ENCODE measurements around the gene SMCO4.
"Not testable (repeated sequence)": the region's sequence is repeated elsewhere in the genome, so short reads cannot be mapped to it uniquely, and the experiment has no call there.

The SMCO4 gene, protein sequence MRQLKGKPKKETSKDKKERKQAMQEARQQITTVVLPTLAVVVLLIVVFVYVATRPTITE

DNA sequence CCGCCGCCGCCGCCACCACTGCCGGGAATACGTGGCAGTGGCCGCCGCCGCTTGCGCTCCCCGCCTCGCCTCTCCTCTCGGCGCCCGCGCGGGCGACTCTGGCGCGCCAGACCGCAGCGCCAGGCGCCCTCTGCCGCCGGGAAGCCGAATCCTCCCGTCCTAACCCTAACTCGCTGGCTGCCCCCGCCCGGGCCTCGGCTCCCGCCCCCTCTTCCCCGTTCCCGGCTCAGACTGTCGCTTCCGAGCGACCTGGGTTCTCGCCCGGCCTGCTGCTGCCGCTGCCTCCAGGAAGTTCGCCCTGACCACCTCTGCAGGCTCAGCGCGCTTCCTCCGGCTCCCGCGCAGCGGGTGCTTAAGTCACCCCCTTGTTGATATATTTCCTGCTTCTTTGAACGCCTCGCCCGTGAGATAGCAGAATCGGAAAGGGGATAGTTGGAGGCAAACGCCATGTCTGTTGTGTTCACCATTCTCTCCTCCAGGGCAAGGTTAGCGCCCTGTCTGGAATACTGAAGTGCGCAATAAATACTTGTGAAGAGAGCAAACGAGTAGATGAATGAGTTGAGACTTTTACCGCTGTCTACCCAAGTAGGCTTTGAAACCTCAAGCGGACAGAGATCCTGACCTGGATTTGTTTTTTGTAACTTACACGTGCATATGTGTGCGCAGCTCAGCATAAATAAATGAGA, at the start of gene SMCO4:
SMCO4 (minus strand) TSS at position 100 of the 686 bp plus-strand sequence. CDS start 64,202 bp downstream, outside the sequence.
- in situ Hi-C loops (cut with MboI; ENCODE audit: low sequenced_read_pairs): no loop called here

DNA sequence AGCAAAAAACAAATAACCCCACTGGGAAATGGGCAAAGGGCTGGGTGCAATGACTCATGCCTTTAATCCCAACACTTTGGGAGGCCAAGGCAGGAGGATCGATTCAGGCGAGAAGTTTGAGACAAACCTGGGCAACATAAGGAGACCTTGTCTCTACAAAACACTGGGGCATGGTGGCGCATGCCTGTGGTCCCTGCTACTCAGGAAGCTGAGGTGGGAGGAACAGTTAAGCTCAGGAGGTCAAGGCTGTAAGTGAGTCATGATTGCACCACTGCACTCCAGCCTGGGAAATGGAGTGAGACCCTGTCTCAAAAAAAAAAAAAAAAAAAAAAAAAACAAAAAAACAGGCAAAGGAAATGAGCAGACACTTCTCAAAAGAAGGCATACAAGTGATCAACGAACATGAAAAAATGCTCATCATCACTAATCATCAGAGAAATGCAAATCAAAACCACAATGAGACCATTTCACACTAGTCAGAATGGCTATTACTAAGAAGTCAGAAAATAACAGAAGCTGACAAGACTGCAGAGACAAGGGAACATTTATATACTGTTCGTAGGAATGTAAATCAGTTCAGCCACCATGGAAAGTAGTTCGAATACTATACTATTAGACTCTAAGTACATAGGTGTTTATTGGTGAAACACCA, 48.2 kb upstream of the SMCO4 start:
- in situ Hi-C loops (cut with MboI; ENCODE audit: low sequenced_read_pairs): no loop called here

DNA sequence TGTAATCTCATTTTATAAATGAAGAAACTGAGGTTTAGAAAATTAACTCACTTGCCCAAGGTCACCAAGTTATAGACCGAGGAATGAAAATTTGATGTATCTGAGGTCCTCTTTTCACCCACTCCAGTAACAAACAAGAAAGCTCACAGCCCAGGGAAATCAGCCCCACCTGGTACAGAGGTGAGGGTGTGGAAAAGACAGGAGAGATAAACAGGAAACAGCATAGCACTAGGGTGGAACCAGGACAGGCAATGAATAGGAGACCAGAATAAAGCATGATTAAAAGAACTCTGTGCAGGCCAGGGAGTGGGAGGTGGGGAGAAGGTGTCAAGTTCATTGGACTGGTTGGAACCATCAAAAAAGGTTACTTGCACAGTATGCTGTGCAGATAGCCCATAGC, 46.2 kb upstream of the SMCO4 start:
- in situ Hi-C loops (cut with MboI; ENCODE audit: low sequenced_read_pairs): no loop called here

DNA sequence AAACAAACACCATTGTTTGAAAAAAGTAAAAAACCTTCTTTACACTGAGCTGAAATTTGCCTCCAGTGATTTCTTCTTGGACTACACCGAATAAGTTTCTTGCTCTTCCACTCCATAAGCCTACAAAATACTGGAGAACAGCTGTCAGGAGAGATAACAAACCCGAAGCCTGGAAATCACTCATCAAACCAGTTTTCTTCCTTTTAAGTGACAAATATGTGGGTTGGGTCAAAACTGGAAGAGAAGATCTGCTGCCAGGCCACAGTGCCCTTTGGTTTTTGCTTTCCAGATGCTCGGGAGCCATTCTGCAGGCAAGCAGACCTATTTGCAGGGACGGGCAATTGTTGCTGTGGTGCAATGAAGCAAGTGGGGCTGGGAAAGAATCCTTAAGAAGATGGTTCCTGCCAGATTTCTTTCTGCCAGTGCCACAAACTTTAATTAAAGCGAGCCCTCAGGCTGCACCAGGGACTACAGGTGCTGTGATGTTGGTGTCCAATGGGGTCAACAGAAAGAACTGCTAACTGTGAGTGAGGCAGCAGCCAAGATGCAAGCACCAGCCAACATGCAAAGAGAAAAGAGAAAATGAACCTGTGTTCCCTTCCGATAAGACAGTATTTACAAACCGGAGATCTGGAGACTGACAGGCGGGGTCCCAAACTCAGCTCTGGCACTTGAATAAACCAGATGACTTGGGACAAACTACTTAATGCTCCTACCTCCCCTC, 44.8 kb upstream of the SMCO4 start:
- in situ Hi-C loops (cut with MboI; ENCODE audit: low sequenced_read_pairs): no loop called here

DNA sequence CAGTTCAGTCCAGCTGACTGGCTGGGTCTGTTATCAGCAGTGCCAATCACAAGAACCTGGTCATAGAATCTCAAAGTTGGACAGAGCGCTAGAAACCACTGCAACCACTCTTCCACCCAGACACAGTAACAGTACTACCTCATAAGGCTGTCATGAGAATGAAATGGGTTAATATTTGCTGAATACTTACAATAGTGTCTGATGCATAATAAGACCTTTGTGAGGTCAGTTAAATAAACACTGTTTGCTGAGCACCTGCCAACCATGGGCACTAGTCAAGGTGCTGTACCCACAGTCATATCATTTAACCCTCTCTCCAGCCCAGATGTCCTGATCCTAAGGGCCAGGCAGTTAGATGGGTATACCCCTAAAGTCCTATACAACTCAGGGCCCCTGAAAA, 44.2 kb upstream of the SMCO4 start:
- in situ Hi-C loops (cut with MboI; ENCODE audit: low sequenced_read_pairs): not testable (repeated sequence)

DNA sequence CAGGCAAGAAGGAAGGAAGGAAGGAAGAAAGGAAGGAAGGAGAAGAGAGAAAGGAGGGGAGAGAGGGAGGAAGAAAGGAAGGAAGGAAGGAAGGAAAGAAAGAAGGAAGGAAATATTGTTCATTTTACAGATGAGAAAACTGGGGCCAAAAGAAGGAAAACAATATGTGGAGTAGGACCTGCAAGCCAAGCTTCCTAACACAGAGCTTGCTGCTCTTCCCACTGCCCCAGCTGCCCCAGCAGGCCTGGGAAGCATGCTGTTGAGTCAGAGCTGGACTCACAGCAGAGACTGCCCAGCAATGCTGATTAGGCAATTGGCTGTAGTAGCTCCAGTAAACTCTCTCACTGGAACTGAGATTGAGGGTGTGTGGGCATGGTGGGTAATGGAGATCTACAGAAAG, 42.6 kb upstream of the SMCO4 start:
- in situ Hi-C loops (cut with MboI; ENCODE audit: low sequenced_read_pairs): no loop called here

DNA sequence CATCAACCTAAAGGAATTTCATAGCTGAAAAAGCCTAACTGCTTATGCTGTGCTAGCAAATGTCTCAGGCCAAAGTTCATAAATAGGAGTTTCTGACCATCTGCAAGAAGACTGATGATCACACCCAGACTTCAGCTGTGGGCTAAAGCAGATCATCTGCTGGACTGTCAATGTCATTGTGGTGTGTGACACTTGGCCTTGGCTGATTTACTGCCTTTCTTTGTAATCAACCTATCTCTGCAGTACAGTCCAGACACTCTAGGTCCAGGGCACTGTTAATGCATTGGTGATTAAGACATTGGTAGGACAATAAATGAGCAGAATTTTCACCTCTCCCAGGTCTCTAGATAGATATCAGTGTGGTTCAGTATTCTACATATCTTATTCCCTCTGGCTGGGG, 40.3 kb upstream of the SMCO4 start:
- in situ Hi-C loops (cut with MboI; ENCODE audit: low sequenced_read_pairs): no loop called here

DNA sequence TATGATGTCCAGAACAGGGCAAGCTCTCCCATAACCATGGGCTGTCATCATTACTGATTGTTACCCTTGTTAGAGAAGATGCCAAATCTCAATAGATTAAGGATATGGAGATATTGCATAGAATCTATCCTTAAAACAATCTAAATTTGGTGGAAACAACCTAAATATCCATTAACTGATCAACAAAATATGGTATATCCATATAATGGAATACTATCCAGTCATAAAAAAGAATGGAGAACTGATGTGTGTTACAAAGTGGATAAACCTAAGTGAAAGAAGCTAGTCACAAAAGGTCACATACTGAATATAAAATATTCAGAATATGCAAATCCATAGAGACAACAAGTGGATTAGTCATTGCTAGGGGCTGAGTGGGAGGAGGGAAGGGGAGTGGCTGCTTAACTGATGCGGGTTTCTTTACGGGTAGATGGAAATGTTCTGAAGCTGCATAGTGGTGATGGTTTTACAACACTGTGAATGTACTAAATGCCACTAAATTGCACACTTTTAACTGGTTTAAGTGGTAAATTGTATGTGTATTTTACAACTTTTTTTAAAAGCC, 36.1 kb upstream of the SMCO4 start:
- in situ Hi-C loops (cut with MboI; ENCODE audit: low sequenced_read_pairs): no loop called here

DNA sequence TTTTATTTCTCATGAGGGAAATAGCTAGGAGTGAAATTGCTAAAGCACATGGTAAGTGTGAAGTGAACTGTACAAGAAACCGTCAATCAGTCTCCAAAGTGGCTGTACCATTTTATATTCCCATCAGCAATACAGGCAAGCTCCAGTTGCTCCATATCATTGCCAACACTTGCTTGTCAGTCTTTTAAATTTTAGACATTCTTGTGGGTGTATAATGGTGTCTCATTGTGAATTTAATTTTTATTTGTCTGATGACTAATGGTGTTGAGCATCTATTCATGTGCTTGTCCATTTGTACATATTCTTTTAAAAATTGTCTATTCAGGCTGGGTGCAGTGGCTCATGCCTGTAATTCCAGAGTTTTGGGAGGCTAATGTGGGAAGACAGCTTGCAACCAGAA, 34.1 kb upstream of the SMCO4 start:
- in situ Hi-C loops (cut with MboI; ENCODE audit: low sequenced_read_pairs): no loop called here

DNA sequence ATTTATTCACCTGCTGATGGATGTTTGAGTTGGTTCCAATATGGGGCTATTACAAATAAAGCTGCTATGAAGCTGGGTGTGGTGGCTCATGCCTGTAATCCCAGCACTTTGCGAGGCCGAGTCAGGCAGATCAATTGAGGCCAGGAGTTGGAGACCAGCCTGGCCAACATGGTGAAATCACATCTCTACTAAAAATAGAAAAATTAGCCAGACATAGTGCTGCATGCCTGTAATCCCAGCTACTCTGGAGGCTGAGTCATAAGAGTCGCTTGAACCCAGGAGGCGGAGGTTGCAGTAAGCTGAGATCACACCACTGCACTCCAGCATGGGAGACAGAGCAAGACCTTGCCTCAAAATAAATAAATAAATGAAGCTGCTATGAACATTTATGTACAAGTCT, 33.7 kb upstream of the SMCO4 start:
- in situ Hi-C loops (cut with MboI; ENCODE audit: low sequenced_read_pairs): not testable (repeated sequence)

DNA sequence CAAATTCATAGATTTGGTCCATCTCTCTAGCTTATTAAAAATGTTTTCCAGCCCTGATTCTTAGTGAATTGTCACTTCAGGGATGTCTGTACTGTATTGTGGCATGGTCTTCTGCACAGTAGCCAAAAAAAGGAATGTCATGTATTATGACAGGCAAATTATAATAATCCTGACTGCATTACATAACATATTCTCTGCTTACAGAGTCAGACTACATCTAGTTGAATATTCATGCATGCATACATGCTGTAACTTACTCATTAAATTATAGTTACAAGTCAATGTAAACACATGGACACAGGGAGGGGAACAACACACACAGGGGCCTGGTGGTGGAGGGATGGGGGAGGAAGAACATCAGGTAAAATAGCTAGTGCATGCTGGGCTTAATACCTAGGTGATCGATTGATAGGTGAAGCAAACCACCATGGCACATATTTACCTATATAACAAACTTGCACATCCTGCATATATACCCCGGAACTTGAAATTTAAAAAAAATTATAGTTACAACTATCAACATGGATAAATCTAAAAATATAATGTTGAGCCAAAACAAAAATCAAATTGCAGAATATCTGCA, 31.5 kb upstream of the SMCO4 start:
- in situ Hi-C loops (cut with MboI; ENCODE audit: low sequenced_read_pairs): no loop called here

DNA sequence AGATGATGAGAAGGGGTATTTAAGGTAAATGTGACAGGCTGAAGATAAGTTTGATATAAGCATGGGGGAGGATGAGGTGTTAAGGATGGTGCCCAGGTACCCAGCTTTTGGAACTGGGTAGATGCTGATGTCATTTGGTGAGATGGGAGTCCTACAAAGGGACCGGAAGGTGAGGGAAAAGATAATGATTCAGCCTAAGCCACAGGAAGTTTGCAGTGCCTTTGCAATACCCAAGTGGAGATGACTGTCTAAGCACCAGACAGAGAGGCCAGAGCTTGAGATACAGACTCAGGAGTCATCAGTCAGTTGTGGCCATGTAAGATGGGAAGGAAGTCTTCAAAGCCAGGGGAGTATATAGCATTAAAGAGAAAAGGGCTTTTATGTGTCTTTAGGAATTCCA, 30.0 kb upstream of the SMCO4 start:
- in situ Hi-C loops (cut with MboI; ENCODE audit: low sequenced_read_pairs): no loop called here

DNA sequence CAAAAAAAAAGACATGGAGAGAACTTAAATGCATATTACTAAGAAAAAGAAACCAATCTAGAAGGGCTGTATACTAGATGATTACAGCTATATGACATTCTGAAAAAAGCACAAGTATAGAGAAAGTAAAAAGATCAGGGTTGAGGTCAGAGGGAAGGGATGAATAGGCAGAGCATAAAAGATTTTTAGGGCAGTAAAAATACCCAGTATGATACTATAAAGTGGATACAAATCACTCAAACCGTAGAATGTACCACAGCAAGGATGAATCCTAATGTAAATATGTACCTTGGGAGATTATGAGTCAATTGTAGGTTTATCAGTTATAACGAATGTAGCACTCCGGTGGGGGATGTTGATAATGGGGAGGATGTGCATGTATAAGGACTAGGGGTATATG, 29.4 kb upstream of the SMCO4 start:
- in situ Hi-C loops (cut with MboI; ENCODE audit: low sequenced_read_pairs): no loop called here

DNA sequence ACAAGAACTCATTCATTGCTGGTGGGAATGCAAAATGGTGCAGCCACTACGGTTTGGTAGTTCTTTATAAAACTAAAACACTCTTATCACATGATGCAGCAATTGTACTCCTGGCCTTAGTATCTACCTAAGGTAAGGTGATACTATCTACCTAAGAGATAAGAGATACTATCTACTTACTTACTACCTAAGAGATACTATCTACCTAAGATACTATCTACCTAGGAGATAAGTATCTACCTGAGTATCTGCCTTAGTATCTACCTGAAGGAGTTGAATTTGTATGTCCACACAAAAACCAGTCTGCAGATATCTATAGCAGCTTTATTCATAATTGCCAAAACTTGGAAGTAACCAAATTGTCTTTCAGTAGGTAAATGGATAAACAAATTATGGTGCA, 29.0 kb upstream of the SMCO4 start:
- in situ Hi-C loops (cut with MboI; ENCODE audit: low sequenced_read_pairs): no loop called here

DNA sequence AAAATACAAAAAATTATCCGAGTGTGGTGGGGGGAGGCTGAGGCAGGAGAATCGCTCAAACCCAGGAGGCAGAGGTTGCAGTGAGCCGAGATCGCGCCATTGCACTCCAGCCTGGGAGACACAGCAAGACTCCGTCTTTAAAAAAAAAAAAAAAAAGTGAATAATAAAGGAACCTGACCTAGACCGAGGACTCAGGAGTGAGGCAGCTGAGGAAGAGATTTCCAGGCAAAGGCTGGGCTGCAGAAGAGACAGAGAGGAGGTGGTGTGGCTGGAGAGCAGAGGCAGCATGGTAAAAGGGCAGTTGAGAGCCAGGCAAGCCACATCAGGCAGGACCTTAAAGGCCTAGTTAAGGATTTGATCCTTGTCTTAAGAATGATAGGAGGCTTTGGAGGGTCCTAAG, 28.4 kb upstream of the SMCO4 start:
- in situ Hi-C loops (cut with MboI; ENCODE audit: low sequenced_read_pairs): no loop called here

DNA sequence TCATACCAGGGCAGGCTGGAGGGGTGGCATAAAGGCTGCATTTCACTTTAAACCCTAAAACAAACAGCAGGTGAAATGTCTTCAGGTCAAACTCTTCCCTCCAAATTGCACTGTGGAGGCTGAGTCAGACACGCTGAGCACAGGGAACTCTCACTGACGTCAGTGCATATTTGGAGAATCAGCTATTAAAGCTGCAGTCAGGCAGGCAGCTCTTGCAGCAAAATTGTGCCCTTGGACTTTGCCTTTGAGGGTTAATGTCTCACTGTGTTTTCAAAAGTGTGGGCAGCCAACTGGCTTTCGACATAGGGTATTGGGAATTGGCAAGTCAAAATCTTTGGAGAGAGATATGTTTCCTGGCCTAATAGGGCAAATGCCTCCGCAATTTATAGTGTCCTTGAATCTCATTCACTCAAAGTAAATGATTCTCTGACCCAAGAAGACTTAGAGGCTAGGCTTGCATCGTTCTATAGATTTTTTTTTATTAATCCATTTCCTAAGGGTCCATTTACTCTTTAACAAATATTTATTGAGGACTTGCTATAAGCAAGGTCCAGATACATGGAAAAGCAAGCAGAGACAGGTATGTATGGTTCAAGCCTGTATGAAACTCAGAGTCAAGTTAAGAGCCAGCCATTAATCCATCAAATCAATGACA, 27.7 kb upstream of the SMCO4 start:
- in situ Hi-C loops (cut with MboI; ENCODE audit: low sequenced_read_pairs): no loop called here

DNA sequence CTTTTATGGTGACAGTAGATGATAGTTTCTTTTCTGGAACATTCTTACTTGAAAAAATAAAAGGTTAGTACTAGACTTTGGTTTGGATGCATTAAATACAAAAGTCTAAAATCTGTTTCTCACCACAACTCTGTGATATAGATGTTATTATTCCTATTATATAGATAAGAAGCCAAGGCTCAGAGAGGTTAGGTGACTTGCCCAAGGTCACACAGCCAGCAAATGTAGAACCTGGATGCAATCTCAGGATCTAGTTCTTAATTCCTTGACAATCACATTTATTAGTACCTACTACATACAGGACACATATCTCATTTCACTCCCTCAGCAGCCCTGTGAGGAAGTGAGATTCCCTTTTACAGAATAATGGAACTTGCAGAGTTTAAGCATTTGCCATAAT, 26.3 kb upstream of the SMCO4 start:
- in situ Hi-C loops (cut with MboI; ENCODE audit: low sequenced_read_pairs): no loop called here

DNA sequence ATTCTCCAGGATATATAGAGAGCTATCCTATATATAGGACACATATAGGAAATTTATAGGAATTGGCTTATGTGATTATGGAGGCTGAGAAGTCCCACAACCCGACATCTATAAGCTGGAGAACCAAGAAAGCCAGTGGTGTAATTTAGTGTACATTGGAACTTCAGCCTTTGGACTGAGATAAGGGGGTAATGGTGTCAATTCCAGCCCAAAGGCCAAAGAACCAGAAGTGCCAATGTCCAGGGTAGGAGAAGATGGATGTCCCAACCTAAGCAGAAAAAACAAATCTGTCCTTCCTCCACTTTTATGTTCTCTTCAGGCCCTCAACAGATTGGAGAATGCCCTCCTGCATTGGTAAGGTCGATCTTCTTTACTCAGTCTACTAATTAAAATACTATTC, 25.5 kb upstream of the SMCO4 start:
- in situ Hi-C loops (cut with MboI; ENCODE audit: low sequenced_read_pairs): no loop called here

DNA sequence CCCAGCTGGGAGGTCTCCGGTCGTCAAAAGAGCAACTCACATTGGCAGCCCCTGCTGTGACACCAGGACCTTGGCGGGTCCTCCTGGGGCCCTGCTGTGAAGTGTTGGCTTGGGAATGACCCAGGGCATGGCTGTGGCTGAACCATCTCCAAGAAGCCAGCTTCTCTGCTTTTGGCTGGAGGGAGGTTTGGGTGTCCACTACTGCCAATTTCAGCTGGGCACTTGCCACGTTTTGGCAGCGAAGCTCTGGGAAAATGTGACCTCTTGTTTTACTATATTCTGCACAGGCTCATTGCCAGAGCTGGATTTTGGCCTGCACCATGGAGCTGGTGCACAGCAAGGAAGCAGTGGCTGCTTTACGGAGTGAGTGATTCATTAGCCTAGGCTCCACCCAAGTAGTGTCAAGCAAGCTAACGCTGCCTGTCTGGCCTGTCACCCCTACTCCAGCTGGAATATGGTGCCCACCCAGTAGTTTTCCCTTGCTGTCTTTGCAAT, 24.3 kb upstream of the SMCO4 start:
- in situ Hi-C loops (cut with MboI; ENCODE audit: low sequenced_read_pairs): no loop called here

DNA sequence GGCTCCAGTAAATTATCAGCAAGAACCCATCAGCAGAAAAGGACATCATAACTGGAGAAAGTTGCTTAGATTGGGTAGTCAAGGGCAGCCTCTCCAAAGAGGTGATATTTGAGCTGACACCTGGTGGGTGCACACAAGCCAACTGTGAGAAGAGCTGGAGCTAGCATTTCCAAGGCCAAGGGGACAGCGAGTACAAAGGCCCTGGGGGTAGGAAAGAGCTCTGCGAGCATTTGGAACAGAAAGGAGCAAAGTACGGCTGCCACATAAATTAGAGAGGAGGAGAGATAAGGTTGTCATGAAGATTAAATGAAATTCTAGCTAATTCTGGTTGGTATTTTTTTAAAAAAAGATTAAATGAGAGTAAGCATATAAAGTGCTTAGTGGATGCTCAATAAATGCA, 21.7 kb upstream of the SMCO4 start:
- in situ Hi-C loops (cut with MboI; ENCODE audit: low sequenced_read_pairs): no loop called here

DNA sequence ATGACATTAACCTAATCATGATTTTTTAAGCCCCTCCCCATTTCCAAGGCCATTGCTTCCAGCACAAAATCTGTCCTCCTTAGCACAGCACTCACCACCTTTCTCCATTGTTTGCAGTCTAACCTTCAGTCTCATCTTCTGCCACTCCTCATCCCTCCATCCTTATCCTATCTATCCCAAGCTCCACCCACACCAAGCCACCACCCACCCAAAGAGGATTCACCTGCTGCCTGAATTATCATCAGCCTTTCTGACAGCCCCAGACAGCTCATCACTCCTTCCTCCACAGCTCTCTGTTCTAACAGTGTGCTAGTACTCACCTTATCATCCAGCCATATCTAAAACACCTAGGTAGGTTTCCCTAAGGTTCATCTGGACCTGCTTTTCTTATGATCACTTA, 20.7 kb upstream of the SMCO4 start:
- in situ Hi-C loops (cut with MboI; ENCODE audit: low sequenced_read_pairs): no loop called here

Data from HL-60/S4 treated with phorbol 12-myristate 13-acetate at 8.2 ng/mL for 4 days and 3 days (cell line).